Stimulated activated CD4-positive, alpha-beta T cell treated with anti-CD3 and anti-CD28 coated beads, Interleukin-1b, Interleukin-23, amount 100 ng/mL, for 24 hours (primary cell): ENCODE results near the gene MYH7.

Experiments used
- DNase-seq, 4 experiments: peaks; one replicate each; pipeline ENCODE4 v3.0.0-alpha.2; 2020; ENCODE audit warnings: low read depth in 4 of 4, low spot score in 1 of 4

Gene MYH7

DNA sequence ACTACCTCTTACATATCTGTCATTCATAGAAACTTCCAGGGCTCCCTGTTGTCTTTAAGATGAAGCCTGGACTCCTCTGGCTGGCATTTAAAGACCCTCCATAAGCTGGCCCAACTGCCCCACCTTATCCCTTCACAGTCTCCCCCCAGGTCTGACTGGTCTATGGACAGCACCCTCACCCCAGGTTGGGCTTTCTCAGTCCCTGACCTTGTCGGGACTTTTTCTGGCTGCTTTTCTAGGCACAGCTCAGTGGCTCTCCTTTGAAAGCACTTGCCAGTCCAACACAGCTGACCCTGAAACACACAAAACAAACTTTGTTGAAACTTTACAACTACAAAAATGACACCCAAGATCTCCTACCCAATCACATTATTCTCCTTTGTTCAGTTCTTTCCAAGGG, 13.9 kb upstream of the MYH7 start:
- DNase-seq: no peak

DNA sequence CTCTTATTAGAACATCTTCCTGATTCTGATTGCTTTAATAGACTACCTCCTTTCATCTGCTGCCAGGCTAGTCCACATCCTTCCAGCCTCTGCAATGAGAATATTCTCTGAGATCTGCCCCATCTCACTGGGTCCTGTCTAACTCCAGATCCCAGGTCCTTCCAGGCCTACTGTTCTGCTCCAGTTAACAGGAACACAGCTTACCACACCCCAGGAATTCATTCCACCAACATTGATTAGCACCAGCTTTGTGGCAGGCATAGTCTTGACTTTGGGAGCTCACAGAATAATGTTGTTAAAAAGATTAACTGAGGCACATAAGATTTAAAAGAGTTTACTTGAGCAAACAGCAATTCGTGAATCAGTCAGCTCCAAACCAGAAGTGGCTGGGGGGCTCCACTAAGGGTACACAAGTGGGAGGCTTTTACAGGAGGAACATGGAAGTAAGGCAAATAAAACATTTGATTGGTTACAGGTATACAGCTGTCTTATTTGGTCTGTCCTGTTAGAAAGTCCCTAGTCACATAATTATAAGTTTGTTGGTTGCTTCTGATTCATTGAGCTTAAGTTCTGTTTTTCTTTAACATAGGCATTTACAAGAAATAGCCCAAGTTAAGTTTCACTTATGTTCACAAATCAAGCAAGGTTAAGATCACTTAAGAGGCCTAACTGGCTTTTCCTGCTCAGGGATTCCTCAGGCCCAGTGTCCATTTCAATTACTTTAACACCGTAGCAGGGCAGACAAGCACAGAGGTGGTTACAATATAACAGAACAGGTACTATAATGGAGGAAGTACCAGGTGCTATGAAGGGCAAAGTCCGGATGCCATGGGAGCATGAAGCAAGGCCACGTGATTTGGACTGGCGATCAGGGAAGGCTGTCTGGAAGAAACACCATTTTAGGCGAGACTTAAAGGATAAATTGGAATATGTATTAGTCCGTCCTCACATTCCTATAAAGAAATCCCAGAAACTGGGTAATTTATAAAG, 12.2 kb upstream of the MYH7 start:
- no peak for DNase-seq

GRCh38 chr14:23446291-23446851, 10.9 kb upstream of the MYH7 start:
- no peak for DNase-seq

DNA sequence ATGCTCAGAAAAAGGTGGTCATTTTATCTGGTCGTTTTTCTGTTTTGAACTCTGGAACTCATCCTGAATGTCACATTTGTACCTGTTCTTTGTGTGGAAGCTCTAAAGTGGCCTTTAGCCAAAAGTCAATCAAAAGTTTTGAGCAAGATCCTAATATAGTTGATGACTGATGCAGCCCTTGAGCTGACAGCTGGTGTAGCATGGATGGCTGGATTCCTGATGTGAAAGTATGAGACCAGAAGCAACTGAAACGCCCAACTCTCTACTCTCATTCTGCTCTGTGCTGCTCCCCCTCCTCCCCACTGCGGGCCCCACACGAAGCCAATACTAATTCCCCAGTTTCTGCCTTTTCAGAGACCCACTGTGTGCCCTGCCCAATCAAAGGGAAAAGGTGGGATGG, 10.3 kb upstream of the MYH7 start:
- DNase-seq: no peak

DNA sequence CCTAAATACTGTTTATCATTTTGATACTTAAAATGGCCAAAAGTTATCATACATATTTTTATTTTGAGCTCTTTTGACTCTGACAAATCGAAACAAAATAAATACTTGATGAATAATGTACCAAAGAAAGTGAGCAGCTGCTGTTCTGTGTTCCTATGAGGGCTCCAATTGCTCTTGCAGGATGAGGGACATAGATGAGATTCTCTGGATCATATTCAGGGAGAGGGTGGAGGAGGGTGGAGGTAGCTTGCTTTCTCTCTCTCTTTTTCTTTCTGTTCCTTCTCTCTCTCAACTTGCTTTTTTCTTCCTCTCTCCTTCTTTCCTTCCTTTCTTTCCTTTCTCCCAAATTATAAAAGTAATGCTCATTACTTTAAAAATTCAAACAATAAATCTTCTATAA, 8.9 kb upstream of the MYH7 start:
- DNase-seq: no peak

DNA sequence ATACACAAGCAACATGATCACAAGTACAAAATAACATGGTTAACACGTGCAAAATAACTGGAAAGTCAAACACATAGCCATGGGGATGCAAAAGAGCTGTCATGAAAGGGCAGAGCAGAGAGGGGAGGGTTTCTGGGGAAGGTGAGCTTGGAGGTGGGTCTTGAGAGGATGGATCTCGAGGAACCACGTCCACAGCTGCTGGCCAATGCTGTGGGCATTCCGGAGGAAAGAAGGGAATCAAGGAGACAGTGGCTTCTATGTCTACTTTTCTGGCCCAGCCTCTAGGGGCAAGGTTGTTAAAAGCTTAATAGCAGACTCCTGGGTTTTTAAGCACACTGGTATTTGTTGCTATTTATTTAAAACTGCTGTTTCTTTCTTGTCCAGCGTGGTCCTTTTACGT, 8.4 kb upstream of the MYH7 start:
- no peak for DNase-seq

DNA sequence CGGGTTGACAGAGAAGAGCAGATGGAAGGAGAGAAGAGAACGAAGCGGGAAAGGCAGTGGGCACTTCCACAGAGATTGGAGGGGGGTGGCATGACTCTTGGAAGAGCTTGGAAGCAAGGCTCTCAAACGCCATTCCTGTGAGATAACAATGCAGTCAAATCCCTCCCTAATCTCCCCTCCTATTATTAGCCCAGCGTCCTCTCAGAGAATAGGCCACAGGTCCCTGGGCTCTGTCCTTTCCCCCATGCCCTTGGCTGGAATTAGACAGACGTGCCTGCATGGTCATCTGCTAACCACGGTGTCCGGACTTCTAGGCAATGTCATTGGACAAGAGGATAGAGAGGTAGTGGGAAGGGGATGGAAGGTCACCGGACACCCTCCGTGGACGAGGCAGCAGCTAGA, 8.0 kb upstream of the MYH7 start:
- DNase-seq: no peak

GRCh38 chr14:23442721-23443356, 7.4 kb upstream of the MYH7 start:
- DNase-seq: no peak

DNA sequence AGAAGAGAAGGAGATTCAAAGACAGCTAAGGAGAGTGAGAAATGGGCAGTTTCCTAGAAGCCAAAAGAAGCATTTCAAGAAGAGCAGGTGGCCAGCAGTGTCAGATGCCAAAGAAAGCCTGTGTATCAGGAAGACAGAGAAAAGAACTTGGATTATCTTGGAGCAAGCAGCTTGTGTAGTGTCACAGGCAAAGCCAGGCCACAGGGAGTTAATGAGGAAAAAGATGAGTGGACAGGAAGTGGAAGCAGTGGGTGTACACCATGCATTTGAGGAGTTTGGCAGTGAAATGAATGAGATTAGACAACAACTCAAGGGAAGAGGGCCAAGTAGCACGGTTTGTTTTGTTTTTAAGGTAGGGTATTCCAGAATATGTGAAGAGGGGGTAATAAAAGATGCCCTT, 5.6 kb upstream of the MYH7 start:
- no peak for DNase-seq

GRCh38 chr14:23439107-23439835, 3.8 kb upstream of the MYH7 start:
- no peak for DNase-seq

DNA sequence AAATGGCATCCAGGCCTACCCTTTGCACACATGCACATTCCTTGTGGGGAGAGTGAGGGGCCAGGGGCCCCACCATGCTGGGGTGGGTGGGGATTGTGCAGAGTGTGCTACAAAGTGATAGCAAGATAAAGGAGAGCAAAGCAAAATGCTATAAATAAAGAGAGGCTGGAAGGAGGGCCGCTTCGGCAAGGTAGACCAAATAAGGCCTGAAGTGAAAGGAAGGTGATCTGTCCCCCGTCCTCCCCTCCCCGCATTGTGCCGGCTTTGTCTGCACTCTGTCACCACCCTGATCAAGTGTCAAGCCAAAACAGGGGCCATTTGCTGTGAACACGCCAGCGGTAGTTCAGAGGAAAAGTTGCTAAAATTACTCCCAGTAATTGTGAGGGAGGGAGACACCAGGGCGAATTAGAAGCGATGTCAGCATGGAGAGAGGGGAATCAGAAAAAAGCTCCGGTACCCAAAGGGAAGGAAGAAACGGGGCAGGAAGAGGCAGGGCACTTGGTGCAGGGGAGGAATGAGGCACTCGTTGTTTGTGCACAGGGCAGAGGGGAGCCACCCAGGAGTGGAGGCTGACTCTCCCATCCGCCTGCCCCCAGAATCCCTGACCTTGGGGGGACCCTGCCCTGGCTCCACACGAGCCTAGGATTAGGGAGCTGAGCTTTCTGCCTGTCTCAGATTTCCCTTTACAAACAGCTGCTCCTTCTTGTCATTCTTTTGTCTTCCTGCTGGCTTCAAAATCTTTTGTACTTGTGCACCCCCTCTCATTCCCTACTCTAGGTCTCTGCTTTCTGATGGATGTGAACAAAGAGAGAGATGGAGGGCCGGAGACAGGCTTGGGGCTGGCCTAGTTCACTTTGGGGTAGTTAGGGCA, 2.9 kb upstream of the MYH7 start:
- no peak for DNase-seq

GRCh38 chr14:23437133-23438100, 2.0 kb upstream of the MYH7 start:
- DNase-seq: no peak

DNA sequence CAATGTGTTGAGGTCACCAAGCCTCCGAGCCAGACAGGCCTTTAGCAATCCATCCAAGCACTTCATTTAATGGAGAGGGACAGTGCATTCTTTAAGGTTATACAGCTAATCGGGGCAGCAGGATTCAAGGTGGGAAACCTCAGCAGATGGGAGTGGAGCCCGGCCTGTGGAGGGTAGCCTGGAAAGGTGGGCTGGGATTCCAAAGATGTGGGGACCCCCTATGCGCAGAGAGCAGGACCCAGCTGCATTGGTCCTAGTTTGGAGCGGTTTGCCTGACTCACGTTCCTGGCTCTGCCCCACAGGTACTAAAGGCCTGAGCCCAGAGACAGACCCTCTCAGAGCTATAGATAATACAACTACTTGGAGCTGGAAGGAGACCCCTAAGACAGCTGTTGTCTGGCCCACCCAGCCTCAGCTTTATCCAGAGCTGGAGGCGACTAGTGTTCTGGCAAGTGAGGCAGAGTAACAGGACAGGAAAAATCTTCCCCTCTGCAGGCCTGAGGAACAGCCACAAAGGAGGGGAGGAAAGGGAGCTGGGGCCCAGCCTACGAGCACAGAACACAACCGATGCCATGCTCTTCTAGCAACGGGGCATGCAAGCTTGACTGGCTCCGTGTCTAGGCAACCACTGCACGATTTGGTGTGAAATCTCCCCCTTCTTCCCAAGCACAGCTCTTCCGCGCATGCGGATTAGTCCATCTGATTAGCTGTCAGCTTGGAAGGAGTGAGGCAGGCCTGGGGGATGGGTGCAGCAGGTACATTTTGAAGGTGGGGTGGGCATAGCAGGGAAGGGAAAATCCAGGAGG, 1.1 kb upstream of the MYH7 start:
- DNase-seq: no peak

GRCh38 chr14:23434488-23435222, 805 bp downstream of the MYH7 start:
- no peak for DNase-seq

DNA sequence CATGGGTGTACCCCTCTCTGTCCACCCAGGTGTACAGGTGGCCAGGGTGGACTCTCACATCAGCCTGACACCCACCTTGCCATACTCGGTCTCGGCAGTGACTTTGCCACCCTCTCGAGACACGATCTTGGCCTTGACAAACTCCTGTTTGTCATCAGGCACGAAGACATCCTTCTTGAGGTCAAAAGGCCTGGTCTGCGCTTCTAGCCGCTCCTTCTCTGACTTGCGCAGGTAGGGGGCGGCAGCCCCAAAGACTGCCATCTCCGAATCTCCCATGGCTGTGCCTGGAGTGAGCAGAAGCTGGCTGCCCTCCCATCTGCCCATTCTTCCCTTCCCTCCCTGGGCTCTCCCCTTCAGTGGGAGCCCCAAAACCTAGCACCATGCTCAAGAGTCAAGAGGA, 2.0 kb downstream of the MYH7 start:
- DNase-seq: no peak

GRCh38 chr14:23432946-23433345, 2.5 kb downstream of the MYH7 start:
- no peak for DNase-seq

DNA sequence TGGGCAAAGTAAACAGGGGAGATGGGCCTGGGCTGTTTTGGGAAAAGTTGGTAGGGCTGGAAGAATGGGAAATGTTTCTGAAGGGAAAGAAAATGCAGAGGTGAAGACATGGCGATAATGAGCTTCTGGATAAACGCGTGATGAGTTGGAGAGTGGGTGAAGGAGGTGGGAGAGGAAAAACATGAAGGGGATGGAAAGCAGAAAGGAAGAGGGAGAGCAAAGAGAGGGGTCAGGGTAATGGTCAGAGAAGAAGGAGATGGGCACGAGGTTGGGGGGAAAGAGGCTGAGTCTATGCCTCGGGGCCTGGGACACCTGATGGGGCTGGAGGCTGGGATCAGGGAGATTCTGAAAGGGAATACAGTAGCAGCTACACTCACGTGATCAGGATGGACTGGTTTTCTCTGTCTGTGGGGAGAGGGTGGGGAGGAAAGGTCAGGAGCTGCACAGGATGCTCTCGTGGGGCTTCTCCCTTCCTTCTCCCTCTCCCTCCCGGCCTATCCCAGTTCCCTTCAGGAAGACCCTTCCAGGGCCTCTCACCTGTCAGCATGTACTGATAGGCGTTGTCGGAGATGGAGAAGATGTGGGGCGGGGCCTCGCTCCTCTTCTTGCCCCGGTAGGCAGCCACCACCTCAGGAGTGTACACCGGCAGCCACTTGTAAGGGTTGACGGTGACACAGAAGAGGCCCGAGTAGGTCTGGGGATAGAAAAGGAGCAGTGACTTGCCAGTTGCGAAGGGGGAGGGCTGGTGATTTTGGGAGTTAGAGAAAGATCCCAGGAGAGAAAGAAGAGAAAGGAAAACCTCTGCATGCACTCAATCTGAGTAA, 3.1 kb downstream of the MYH7 start:
- no peak for DNase-seq
